GM19324 (cell line): ENCODE results near the gene TET3.

Experiments
- ATAC-seq: cut with Tn5 transposase; IDR thresholded peaks from one replicate; pipeline ENCODE4 v1.9.1; 2021; ENCODE audit warnings: mild to moderate bottlenecking, moderate library complexity; ENCODE audit not compliant: unreplicated experiment, low FRiP score

TET3 gene

GRCh38 chr2:74027496-74027895, 42.8 kb downstream of the TET3 start:
- no peak for ATAC-seq

- no peak for ATAC-seq
Measured at GRCh38 chr2:74028290-74028689, 43.6 kb downstream of the TET3 start.

DNA sequence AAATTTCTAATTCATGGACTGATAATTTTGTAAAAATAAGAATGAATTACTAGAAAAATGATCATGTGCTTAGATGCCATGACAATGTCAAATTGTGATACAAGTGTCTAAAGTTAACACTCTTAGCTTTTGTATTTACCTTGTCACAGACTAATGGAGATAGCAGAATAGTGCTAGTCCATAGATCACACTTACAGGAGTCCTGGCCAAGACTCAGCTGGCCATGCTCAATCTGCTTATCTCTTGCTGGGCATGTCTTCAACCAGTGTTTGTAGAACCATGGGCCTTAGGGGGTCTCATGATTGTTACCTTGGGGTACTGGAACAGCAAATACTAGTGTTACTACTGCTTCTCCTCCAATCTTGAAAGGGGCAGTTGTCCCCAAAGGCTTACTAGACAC, 44.0 kb downstream of the TET3 start:
- no peak for ATAC-seq

GRCh38 chr2:74029714-74030397, 45.1 kb downstream of the TET3 start:
- ATAC-seq = no peak

DNA sequence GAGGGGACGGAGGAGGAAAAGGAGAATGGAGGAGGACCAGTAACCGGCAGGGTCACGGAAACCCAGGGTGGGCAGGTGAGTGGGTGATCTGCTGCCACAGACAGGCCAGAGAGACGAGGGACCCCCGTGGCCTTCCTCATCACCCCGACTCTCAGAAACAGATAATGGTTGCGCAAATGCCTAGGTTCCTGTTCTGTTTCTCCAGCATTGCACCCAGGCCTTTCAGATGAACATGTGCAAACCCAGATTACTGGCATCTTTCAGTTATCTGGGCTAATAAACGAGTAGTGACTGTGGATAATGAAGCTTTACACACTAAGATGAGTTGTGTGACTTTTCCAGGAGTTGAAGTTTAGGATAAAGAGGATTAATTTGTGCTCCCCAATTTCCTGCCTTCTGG, 46.5 kb downstream of the TET3 start:
- no peak for ATAC-seq

DNA sequence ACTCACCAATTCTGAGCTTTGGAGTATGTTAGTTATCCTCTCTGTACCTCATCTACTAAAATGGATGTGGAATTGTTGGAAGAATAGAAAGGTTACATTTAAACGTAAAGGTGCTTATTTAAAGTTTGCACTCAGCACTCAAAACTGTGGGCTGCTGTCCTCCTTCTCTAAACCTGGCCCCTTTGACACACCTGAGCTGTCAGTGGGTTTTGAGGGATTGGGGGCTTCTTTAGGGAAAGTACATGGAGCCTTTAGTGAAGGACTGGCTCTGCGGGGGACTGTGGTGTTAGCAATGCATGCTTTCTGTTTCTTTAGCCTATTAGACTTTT, 47.2 kb downstream of the TET3 start:
- ATAC-seq = no peak

DNA sequence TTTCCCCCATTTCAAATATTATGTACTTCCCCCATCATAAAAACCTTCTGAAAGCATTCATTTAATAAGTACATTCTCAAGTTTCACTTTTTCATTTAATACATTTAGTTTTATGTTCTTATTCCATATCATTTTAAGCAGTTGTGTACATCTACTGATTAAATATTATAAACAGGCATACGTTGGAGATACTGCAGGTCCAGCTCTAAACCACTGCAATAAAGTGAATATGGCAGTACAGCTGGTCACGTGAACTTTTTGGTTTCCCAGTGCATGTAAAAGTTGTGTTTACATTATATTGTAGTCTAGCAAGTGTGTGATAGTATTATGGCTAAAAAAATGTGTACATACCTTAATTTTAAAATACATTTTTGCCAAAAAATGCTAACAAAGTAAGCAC, 48.7 kb downstream of the TET3 start:
- no peak for ATAC-seq
